ENCODE data around the gene DYNLRB1. TPM values are rescaled to one million over a fixed set of nuclear protein-coding genes. Genes with fewer than 3 reads are reported as not detected.
"Not testable (repeated sequence)": the region's sequence is repeated elsewhere in the genome, so short reads cannot be mapped to it uniquely, and the experiment has no call there.

DYNLRB1 gene
- total and polyA plus RNA-seq, 9 donors: 67.9 to 133 (median 124) TPM

DNA sequence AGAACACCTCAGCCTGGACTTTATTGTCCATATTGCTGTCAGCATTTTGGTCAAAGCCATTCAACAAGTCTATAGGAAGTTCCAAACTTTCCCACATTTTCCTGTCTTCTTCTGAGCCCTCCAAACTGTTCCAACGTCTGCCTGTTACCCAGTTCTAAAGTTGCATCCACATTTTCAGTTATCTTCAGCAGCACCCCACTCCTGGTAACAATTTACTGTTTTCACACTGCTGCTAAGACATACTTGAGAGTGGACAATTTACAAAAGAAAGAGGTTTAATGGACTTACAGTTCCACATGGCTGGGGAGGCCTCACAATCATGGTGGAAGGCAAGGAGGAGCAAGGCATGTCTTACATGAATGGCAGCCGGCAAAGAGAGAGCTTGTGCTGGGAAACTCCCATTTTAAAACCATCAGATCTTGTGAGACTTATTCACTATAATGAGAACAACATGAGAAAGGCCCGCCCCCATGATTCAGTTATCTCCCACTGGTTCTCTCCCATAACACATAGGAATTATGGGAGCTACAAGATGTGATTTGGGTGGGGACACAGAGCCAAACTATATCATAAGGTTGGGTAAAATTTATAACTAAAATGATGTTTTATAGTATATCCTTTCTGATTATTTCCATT is 32.5 kb upstream of the DYNLRB1 start:
- H3K4me1 ChIP-seq (ENCODE audit: control insufficient read depth, insufficient read depth, low read length); DNase-seq; H3K27ac ChIP-seq (ENCODE audit: low read length); H3K27me3 ChIP-seq (ENCODE audit: control insufficient read depth, insufficient read depth, low read length); H3K9me3 ChIP-seq (replicated peaks; ENCODE audit: control insufficient read depth, low read depth, low read length); H3K4me3 ChIP-seq (ENCODE audit: low read length): not testable (repeated sequence)
- H3K36me3 ChIP-seq (ENCODE audit: control insufficient read depth, insufficient read depth, low read length): peaks cover 46% of the 10 kb centered on the region
- WGBS (ENCODE audit: insufficient coverage): 100% methylated on average over 1 of the region's 3 CpGs

DNA sequence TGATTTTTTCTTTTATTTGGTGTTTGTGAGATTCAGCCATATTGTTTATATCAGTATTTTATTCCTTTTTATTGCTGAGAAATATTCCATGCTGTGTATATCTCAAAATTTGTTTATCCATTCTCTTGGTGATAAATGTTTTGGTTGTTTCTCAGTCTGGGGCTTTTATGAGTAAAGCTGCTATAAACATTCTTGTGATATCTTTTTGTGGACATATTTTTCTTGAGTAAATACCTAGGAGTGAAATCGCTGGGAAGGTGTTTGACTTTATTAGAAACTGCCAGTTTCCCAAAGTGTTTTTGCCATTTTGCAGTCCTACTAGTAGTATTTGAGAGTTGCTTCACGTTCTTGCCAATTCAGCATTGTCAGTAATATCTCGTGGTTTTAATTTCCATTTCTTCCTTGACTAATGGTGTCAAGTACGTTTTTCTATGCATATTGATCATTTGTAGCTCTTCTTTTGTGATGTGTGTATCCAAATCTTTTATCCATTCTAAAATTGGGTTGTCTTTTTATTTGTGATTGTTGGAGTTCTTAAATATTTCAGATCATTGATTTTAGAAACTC is 31.1 kb upstream of the DYNLRB1 start:
- H3K4me1 ChIP-seq (ENCODE audit: control insufficient read depth, insufficient read depth, low read length): no peaks in the 10 kb centered on the region
- WGBS (ENCODE audit: insufficient coverage): 100% methylated on average over 1 of the region's 4 CpGs
- H3K4me3 ChIP-seq (ENCODE audit: low read length): no peak overlapping the region
- no peak for DNase-seq
- no peak overlapping the region for H3K27ac ChIP-seq (ENCODE audit: low read length)
- H3K9me3 ChIP-seq (replicated peaks; ENCODE audit: control insufficient read depth, low read depth, low read length): no peaks in the 10 kb centered on the region
- no peaks in the 10 kb centered on the region for H3K27me3 ChIP-seq (ENCODE audit: control insufficient read depth, insufficient read depth, low read length)
- peaks cover 42% of the 10 kb centered on the region for H3K36me3 ChIP-seq (ENCODE audit: control insufficient read depth, insufficient read depth, low read length)

DNA sequence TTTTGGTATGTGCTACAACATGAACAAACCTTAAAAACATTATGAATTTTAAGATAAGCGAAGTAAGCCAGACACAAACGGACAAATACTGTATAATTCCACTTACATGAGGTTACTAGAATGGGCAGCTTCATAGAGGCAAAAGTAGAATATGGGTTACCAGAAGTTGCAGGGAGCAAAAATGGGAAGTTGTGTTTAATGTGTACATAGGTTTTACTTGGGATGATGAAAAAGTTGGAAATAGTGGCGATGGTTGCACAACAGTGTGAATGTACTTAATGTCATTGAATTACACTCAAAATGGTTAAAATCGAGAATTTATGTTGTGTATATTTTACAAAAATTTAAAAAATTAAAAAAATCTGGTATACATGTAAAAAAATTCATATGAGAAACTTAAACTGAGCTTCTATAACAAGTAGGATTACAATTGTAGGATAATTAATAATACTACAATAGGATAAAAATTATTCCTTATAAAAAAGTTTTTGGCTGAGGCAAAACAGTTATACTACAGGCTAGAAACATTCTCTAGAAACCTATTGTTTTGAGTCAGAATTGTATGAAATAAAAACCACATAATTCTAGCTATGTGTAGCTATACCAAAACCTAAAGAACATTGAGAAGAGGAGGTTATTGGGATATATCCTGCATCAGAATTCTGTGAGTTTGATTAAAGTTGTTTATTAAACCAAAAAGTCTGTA is 24.8 kb upstream of the DYNLRB1 start:
- DNase-seq: no peak
- no peak overlapping the region for H3K4me3 ChIP-seq (ENCODE audit: low read length)
- WGBS (ENCODE audit: insufficient coverage): 100% methylated on average over 1 of the region's 4 CpGs
- H3K27me3 ChIP-seq (ENCODE audit: control insufficient read depth, insufficient read depth, low read length): no peaks in the 10 kb centered on the region
- H3K36me3 ChIP-seq (ENCODE audit: control insufficient read depth, insufficient read depth, low read length): peaks cover 38% of the 10 kb centered on the region
- H3K4me1 ChIP-seq (ENCODE audit: control insufficient read depth, insufficient read depth, low read length): no peaks in the 10 kb centered on the region
- H3K9me3 ChIP-seq (replicated peaks; ENCODE audit: control insufficient read depth, low read depth, low read length): no peaks in the 10 kb centered on the region
- H3K27ac ChIP-seq (ENCODE audit: low read length): no peak overlapping the region

DNA sequence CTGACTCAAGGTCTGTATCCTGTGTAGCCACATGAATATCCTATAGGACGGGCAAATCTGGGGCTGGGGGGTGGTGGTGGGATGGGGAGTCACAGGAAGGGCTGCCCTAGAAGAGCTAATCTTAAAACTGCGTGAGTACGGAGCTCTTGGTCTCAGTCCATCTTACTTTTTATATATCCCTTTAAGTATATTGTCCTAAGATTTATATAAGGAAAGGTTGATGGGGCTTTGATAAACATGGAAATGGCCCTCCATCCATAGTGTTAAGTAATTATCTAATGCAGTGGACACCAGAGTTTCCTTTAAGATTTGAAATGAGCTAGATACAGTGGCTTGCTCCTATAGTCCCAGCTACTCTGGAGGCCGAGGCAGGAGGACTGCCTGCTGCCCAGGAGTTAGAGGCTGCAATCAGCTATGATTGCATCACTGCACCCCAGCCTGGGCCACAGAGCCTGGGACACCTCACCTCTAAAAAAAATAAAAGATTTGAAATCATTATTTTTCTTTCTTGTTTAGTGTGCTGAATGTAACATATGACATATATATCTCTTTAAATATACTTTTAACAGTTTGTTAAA is 24.2 kb upstream of the DYNLRB1 start:
- Histone ChIP-seq H3K4me3 (ENCODE audit: low read length) (no peak overlapping the region), H3K4me1 (ENCODE audit: control insufficient read depth, insufficient read depth, low read length) (no peaks in the 10 kb centered on the region), H3K9me3 (replicated peaks; ENCODE audit: control insufficient read depth, low read depth, low read length) (peaks cover 3% of the 10 kb centered on the region), H3K36me3 (ENCODE audit: control insufficient read depth, insufficient read depth, low read length) (peaks cover 40% of the 10 kb centered on the region), H3K27me3 (ENCODE audit: control insufficient read depth, insufficient read depth, low read length) (no peaks in the 10 kb centered on the region), H3K27ac (ENCODE audit: low read length) (no peak overlapping the region)
- DNase-seq: no peak
- no CpG with 5 or more reads among the region's 4 CpGs for WGBS (ENCODE audit: insufficient coverage)

DNA sequence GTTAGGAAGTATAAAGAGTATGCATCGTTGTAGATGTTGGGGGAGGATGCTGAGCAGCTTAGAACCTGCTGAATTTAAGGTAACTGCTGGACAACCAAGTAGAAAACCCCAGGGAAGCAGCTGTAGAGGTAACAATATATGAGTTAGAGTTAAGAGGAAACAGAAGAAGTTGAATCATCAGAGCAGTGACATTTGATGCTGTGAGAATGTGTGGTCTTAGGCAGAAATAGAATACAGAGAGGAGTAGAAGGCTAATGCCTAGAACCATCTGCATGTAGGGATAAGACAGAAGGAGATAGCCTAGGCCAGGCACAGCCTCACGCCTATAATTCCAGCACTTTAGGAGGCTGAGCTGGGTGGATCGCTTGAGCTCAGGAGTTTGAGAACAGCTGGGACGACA is 22.6 kb upstream of the DYNLRB1 start:
- Histone ChIP-seq H3K4me3 (ENCODE audit: low read length) (no peak overlapping the region), H3K27me3 (ENCODE audit: control insufficient read depth, insufficient read depth, low read length) (no peaks in the 10 kb centered on the region), H3K4me1 (ENCODE audit: control insufficient read depth, insufficient read depth, low read length) (no peaks in the 10 kb centered on the region), H3K27ac (ENCODE audit: low read length) (no peak overlapping the region), H3K36me3 (ENCODE audit: control insufficient read depth, insufficient read depth, low read length) (peaks cover 38% of the 10 kb centered on the region), H3K9me3 (replicated peaks; ENCODE audit: control insufficient read depth, low read depth, low read length) (peaks cover 9% of the 10 kb centered on the region)
- 81% methylated on average over 3 of the region's 4 CpGs for WGBS (ENCODE audit: insufficient coverage)
- DNase-seq: no peak

DNA sequence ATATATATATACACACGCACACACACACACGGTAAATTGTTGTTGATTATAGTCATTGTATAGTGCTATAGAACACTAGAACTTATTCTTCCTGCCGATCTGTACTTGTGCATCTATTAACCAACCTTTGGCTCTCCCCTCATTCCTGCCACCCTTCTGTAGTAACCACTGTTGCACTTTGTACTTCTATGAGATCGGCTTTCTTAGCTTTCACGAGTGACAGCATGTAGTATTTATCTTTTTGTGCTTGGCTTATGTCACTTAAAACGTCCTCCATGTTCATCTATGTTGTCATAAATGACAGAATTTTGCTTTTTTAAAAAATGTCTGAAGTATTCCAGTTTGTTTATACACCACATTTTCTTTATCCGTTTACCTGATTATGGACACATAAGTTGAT is 20.9 kb upstream of the DYNLRB1 start:
- no CpG with 5 or more reads among the region's 7 CpGs for WGBS (ENCODE audit: insufficient coverage)
- Histone ChIP-seq H3K27me3 (ENCODE audit: control insufficient read depth, insufficient read depth, low read length) (no peaks in the 10 kb centered on the region), H3K36me3 (ENCODE audit: control insufficient read depth, insufficient read depth, low read length) (peaks cover 34% of the 10 kb centered on the region), H3K9me3 (replicated peaks; ENCODE audit: control insufficient read depth, low read depth, low read length) (peaks cover 10% of the 10 kb centered on the region), H3K4me3 (ENCODE audit: low read length) (no peak overlapping the region), H3K27ac (ENCODE audit: low read length) (no peak overlapping the region), H3K4me1 (ENCODE audit: control insufficient read depth, insufficient read depth, low read length) (no peaks in the 10 kb centered on the region)
- DNase-seq: no peak

DNA sequence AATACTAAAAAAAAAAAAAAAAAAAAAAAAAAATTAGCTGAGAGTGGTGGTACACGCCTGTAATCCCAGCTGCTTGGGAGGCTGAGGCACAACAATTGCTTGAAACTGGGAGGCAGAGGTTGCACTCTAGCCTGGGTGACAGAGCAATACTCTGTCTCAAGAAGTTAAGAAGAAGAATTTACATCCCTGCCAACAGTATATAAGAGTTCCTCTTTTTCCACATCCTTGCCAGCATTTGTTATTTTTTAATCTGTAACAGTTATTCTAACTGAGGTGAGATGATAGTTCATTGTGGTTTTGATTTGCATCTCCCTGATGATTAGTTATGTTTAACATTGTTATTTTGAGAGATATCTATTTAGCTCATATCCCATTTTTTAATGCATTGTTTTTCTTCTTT is 20.3 kb upstream of the DYNLRB1 start:
- WGBS (ENCODE audit: insufficient coverage): no CpG with 5 or more reads among the region's 1 CpG
- no peaks in the 10 kb centered on the region for H3K4me1 ChIP-seq (ENCODE audit: control insufficient read depth, insufficient read depth, low read length)
- no peak overlapping the region for H3K4me3 ChIP-seq (ENCODE audit: low read length)
- H3K36me3 ChIP-seq (ENCODE audit: control insufficient read depth, insufficient read depth, low read length): peaks cover 33% of the 10 kb centered on the region
- no peak for DNase-seq
- peaks cover 16% of the 10 kb centered on the region for H3K9me3 ChIP-seq (replicated peaks; ENCODE audit: control insufficient read depth, low read depth, low read length)
- no peak overlapping the region for H3K27ac ChIP-seq (ENCODE audit: low read length)
- H3K27me3 ChIP-seq (ENCODE audit: control insufficient read depth, insufficient read depth, low read length): no peaks in the 10 kb centered on the region

DNA sequence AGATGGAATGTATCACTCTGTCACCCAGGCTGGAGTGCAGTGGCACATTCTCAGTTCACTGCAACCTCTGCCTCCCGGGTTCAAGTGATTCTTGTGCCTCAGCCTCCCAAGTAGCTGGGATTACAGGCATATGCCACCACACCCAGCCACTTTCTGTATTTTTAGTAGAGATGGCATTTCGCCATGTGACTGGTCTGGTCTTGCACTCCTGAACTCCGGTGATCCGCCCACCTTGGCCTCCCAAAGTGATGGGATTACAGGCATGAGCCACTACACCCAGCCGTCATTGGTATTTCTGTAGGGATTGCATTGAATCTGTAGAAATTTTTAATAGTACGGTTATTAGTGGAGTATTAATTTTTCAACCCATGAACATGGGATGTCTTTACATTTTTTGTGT is 18.6 kb upstream of the DYNLRB1 start:
- not testable (repeated sequence) for H3K4me3 ChIP-seq (ENCODE audit: low read length); H3K27me3 ChIP-seq (ENCODE audit: control insufficient read depth, insufficient read depth, low read length); H3K27ac ChIP-seq (ENCODE audit: low read length); DNase-seq; H3K4me1 ChIP-seq (ENCODE audit: control insufficient read depth, insufficient read depth, low read length)
- peaks cover 27% of the 10 kb centered on the region for H3K36me3 ChIP-seq (ENCODE audit: control insufficient read depth, insufficient read depth, low read length)
- 93% methylated on average over 3 of the region's 6 CpGs for WGBS (ENCODE audit: insufficient coverage)
- H3K9me3 ChIP-seq (replicated peaks; ENCODE audit: control insufficient read depth, low read depth, low read length): peaks cover 18% of the 10 kb centered on the region

DNA sequence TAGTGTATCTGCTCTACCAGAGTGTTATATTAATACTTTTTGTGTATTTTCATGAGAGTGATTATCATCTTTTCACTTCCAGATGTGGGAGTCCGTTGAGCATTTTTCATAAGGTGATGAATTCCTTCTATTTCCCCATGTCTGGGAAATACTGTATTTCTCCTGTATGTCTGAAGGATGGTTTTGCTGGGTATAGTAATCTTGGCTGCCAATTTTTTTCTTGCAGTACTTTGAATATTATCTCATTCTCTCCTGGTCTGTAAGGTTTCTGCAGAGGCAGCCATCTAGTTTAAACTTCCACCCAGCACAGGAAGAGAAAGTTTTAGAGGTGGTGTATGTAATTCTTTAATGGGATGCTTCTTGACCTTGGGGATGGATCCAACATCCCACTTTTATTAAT is 15.4 kb upstream of the DYNLRB1 start:
- Histone ChIP-seq H3K27ac (ENCODE audit: low read length) (no peak overlapping the region), H3K27me3 (ENCODE audit: control insufficient read depth, insufficient read depth, low read length) (no peaks in the 10 kb centered on the region), H3K9me3 (replicated peaks; ENCODE audit: control insufficient read depth, low read depth, low read length) (peaks cover 18% of the 10 kb centered on the region), H3K4me1 (ENCODE audit: control insufficient read depth, insufficient read depth, low read length) (no peaks in the 10 kb centered on the region), H3K36me3 (ENCODE audit: control insufficient read depth, insufficient read depth, low read length) (peaks cover 24% of the 10 kb centered on the region), H3K4me3 (ENCODE audit: low read length) (no peak overlapping the region)
- no peak for DNase-seq
- no CpG with 5 or more reads among the region's 1 CpG for whole genome bisulfite sequencing (ENCODE audit: insufficient coverage)

DNA sequence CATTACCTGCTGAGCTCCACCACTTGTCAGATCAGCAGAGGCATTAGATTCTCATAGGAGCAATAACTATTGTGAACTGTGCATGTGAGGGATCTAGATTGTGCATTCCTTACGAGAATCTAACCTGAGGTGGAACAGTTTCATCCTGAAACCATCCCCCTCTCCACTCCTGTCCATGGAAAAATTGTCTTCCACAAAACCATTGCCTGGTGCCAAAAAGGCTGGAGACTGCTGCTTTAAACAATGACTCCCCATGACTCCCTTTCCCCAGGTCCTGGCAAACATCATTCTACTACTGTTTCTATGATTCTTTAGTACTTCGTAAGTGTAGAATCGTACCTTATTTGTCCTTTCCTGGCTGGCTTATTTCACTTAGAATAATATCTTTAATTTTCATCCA is 9.7 kb upstream of the DYNLRB1 start:
- no peak for DNase-seq
- Histone ChIP-seq H3K9me3 (replicated peaks; ENCODE audit: control insufficient read depth, low read depth, low read length) (no peaks in the 10 kb centered on the region), H3K27ac (ENCODE audit: low read length) (no peak overlapping the region), H3K27me3 (ENCODE audit: control insufficient read depth, insufficient read depth, low read length) (no peaks in the 10 kb centered on the region), H3K36me3 (ENCODE audit: control insufficient read depth, insufficient read depth, low read length) (peaks cover 32% of the 10 kb centered on the region), H3K4me3 (ENCODE audit: low read length) (no peak overlapping the region), H3K4me1 (ENCODE audit: control insufficient read depth, insufficient read depth, low read length) (no peaks in the 10 kb centered on the region)
- 67% methylated on average over 1 of the region's 3 CpGs for WGBS (ENCODE audit: insufficient coverage)

Measured in muscle of leg (tissue), 11 donors.